KMS-11 (cell line): ENCODE results near the gene BEND2.

Experiments
- H2AFZ ChIP-seq: fragments of 200-600 bp; sonication (generic); 2 replicates; pipeline ENCODE4 v1.6.1; 2016; ENCODE audit warnings: antibody characterized with exemption, mixed run types, low read depth
- H3K27ac ChIP-seq: fragments of 200-600 bp; sonication (generic); 2 replicates; pipeline ENCODE4 v1.6.1; 2016; ENCODE audit warnings: mild to moderate bottlenecking, mixed run types
- H3K27me3 ChIP-seq: fragments of 200-600 bp; sonication (generic); 2 replicates; pipeline ENCODE4 v1.6.1; 2017; ENCODE audit warnings: mild to moderate bottlenecking, low read depth, mixed run types, moderate library complexity; ENCODE audit not compliant: insufficient read depth
- H3K36me3 ChIP-seq: fragments of 200-600 bp; sonication (generic); 2 replicates; pipeline ENCODE4 v1.6.1; 2017; ENCODE audit warnings: mild to moderate bottlenecking, mixed run types; ENCODE audit not compliant: insufficient read depth
- H3K4me1 ChIP-seq: fragments of 200-600 bp; sonication (generic); 2 replicates; pipeline ENCODE4 v1.6.1; 2016; ENCODE audit warnings: mild to moderate bottlenecking, low read depth, mixed run types; ENCODE audit not compliant: poor library complexity, severe bottlenecking
- H3K4me2 ChIP-seq: fragments of 200-600 bp; sonication (generic); 2 replicates; pipeline ENCODE4 v1.7.0; 2016; ENCODE audit warnings: mild to moderate bottlenecking, mixed run types
- H3K4me3 ChIP-seq: fragments of 200-600 bp; sonication (generic); IDR thresholded peaks from 2 replicates; pipeline ENCODE4 v1.6.1; 2017; ENCODE audit warnings: low read depth, low read length, mixed read lengths; ENCODE audit not compliant: insufficient read depth
- H3K79me2 ChIP-seq: fragments of 200-600 bp; sonication (generic); 2 replicates; pipeline ENCODE4 v1.6.1; 2016; ENCODE audit warnings: low read depth, mixed run types; ENCODE audit not compliant: insufficient read depth
- H3K9ac ChIP-seq: fragments of 200-600 bp; sonication (generic); 2 replicates; pipeline ENCODE4 v1.6.1; 2016; ENCODE audit warnings: mild to moderate bottlenecking, mixed run types
- H4K20me1 ChIP-seq: fragments of 200-600 bp; sonication (generic); 2 replicates; pipeline ENCODE4 v1.6.1; 2016; ENCODE audit warnings: mild to moderate bottlenecking, mixed run types; ENCODE audit not compliant: insufficient read depth
- CTCF ChIP-seq: fragments of 200-600 bp; sonication (generic); conservative IDR thresholded peaks from 2 replicates; pipeline ENCODE4 v1.6.1; 2017; ENCODE audit warnings: low read depth, mild to moderate bottlenecking, antibody characterized with exemption, low read length, moderate library complexity, mixed read lengths

Gene BEND2

GRCh38 chrX:18129690-18130089, 91.0 kb downstream of the BEND2 start:
- H3K4me1 ChIP-seq = no peaks in the 10 kb centered on the region
- no peaks in the 10 kb centered on the region for H3K27me3 ChIP-seq
- H3K36me3 ChIP-seq = no peaks in the 10 kb centered on the region
- no peak overlapping the region for H3K27ac ChIP-seq
- no peak overlapping the region for H2AFZ ChIP-seq
- no peak overlapping the region for H3K9ac ChIP-seq
- H3K4me3 ChIP-seq = no peak overlapping the region
- TF ChIP-seq CTCF = no peak
- H3K4me2 ChIP-seq = no peak overlapping the region
- no peaks in the 10 kb centered on the region for H4K20me1 ChIP-seq
- no peaks in the 10 kb centered on the region for H3K79me2 ChIP-seq

DNA sequence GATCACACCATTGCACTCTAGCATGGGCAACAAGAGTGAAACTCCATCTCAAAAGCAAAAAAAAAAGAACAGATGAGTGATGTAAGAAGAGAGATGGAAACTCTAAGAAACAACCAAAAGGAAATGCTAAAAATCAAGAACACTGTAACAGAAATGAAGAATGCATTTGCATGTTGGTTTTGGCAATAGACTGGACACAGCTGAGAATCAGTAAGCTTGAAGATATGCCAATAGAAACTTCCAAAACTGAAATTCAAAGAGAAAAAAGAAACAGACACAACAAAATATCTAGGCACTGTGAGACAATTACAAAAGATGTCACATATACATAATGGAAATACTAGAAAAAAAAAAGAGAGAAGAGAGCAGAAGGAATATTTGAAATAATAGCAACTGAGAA, 93.7 kb downstream of the BEND2 start:
- no peaks in the 10 kb centered on the region for H3K36me3 ChIP-seq
- H3K4me3 ChIP-seq = no peak overlapping the region
- no peak for TF ChIP-seq CTCF
- H3K27me3 ChIP-seq = no peaks in the 10 kb centered on the region
- H3K9ac ChIP-seq = no peak overlapping the region
- H4K20me1 ChIP-seq = no peaks in the 10 kb centered on the region
- no peaks in the 10 kb centered on the region for H3K4me1 ChIP-seq
- no peaks in the 10 kb centered on the region for H3K79me2 ChIP-seq
- H2AFZ ChIP-seq = no peak overlapping the region
- H3K27ac ChIP-seq = no peak overlapping the region
- H3K4me2 ChIP-seq = no peak overlapping the region

DNA sequence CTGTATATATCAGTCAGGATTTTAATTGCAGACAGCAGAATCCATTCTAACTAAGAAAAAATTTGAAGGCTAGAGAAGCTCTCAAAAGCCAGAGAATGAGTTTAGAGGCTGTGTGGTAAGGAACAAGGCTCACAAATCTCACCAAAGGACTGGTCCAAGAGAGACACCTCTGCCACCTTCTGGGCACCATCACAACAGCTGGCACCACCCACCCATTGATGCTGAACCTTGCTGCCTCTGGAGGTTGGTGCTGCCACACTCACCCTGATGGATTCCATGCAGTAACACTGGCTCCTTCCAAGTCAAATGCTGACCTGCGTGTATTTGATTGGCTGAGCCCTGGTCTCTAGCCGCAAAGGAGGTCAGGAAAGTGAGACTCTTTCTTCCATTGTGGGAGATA, 100.8 kb downstream of the BEND2 start:
- H3K27ac ChIP-seq = no peak overlapping the region
- no peak overlapping the region for H3K4me2 ChIP-seq
- no peak overlapping the region for H3K4me3 ChIP-seq
- no peaks in the 10 kb centered on the region for H3K79me2 ChIP-seq
- H3K36me3 ChIP-seq = no peaks in the 10 kb centered on the region
- H3K4me1 ChIP-seq = no peaks in the 10 kb centered on the region
- H3K9ac ChIP-seq = no peak overlapping the region
- no peaks in the 10 kb centered on the region for H3K27me3 ChIP-seq
- H4K20me1 ChIP-seq = no peaks in the 10 kb centered on the region
- no peak for TF ChIP-seq CTCF
- H2AFZ ChIP-seq = no peak overlapping the region
